Endothelial cell of umbilical vein (primary cell): ENCODE data around the gene POLR3B.

Experiments used
- CTCF ChIP-seq, 2 donors: IDR thresholded peaks; 1 replicate in 1 of 2; 2 replicates in 1 of 2; pipeline ENCODE4 v1.5.1; 2011; ENCODE audit warnings: low read length in 2 of 2, mild to moderate bottlenecking in 2 of 2, moderate library complexity in 2 of 2, control low read depth in 1 of 2, inconsistent platforms in 1 of 2, low read depth in 1 of 2; ENCODE audit not compliant: insufficient read depth in 1 of 2; ENCODE audit errors: extremely low read depth in 1 of 2
- POLR2A ChIP-seq: IDR thresholded peaks from 2 replicates; pipeline ENCODE4 v1.6.1; 2012; ENCODE audit warnings: low read depth, mild to moderate bottlenecking, control low read depth, low read length
- POLR2AphosphoS5 ChIP-seq: IDR thresholded peaks from 2 replicates; pipeline ENCODE4 v1.6.1; 2012; ENCODE audit warnings: low read depth, mild to moderate bottlenecking, control low read depth, low read length, moderate library complexity; ENCODE audit not compliant: insufficient read depth

GRCh38 chr12:106455111-106455510, 97.6 kb downstream of the POLR3B start:
- TF ChIP-seq POLR2A, result no peak
- no peak for TF ChIP-seq POLR2AphosphoS5
- TF ChIP-seq CTCF (IDR thresholded peaks at IDR 0.05; ENCODE audit: extremely low read depth in 1 of 2, insufficient read depth in 1 of 2, low read depth in 1 of 2, low read length in 2 of 2), result no peak
